Upper lobe of left lung (tissue), 6 donors: ENCODE data around the gene FAM20A. TPM values are rescaled to one million over a fixed set of nuclear protein-coding genes. Genes with fewer than 3 reads are reported as not detected.
A peak's percentile ranks its signal among the peaks of the same experiment; 100 is the strongest.

Experiments
- ATAC-seq, 2 donors: fragments of 200-7000 bp; cut with Tn5 transposase; one replicate each; pipeline ENCODE4 v1.9.1; 2022; ENCODE audit warnings: mild to moderate bottlenecking in 2 of 2, moderate library complexity in 2 of 2; ENCODE audit not compliant: low FRiP score in 2 of 2
- DNase-seq, 2 donors: peaks; one replicate each; pipeline ENCODE4 v3.0.0-alpha.2; 2019 to 2020
- H3K27ac ChIP-seq, 4 donors: fragments of 200-600 bp; sonication (generic); one replicate each; pipeline ENCODE4 v1.5.1; 2016 to 2019
- H3K27me3 ChIP-seq, 4 donors: fragments of 200-600 bp; sonication (generic); one replicate each; pipeline ENCODE4 v1.5.1; 2017 to 2019
- H3K36me3 ChIP-seq, 4 donors: fragments of 200-600 bp; sonication (generic); one replicate each; pipeline ENCODE4 v1.5.1; 2016 to 2019
- H3K4me1 ChIP-seq, 4 donors: fragments of 200-600 bp; sonication (generic); one replicate each; pipeline ENCODE4 v1.5.1; 2018 to 2019
- H3K4me3 ChIP-seq, 4 donors: fragments of 200-600 bp; sonication (generic); one replicate each; pipeline ENCODE4 v1.5.1; 2017 to 2019; ENCODE audit warnings: mild to moderate bottlenecking in 2 of 4, moderate library complexity in 1 of 4
- H3K9me3 ChIP-seq, 4 donors: fragments of 200-600 bp; sonication (generic); one replicate each; pipeline ENCODE4 v1.5.1; 2018 to 2019
- CTCF ChIP-seq, 6 experiments: fragments of 450-650 bp in 4 of 6; fragments of 200-600 bp in 2 of 6; sonication (generic) in 2 of 6; IDR thresholded peaks; one replicate each; pipeline ENCODE4 v1.5.1; 2016 to 2019; ENCODE audit warnings: antibody characterized with exemption in 6 of 6
- EP300 ChIP-seq, 4 donors: sonication (generic); formaldehyde crosslinking; IDR thresholded peaks; one replicate each; pipeline ENCODE4 v1.5.1; 2017; ENCODE audit warnings: antibody characterized with exemption in 4 of 4, control low read depth in 2 of 4
- POLR2A ChIP-seq, 4 donors: fragments of 450-650 bp; IDR thresholded peaks; one replicate each; pipeline ENCODE4 v1.5.1; 2016 to 2017; ENCODE audit warnings: antibody characterized with exemption in 4 of 4, mild to moderate bottlenecking in 2 of 4
- POLR2AphosphoS5 ChIP-seq, 2 donors: sonication (generic); formaldehyde crosslinking; IDR thresholded peaks; one replicate each; pipeline ENCODE4 v1.5.1; 2017; ENCODE audit warnings: antibody characterized with exemption in 2 of 2
- WGBS, 2 donors: methylation state at CpG; one replicate each; pipeline ENCODE4 v1.1.5; 2017 to 2018; 5-methylcytosine and 5-hydroxymethylcytosine counted together
- total RNA-seq, 6 donors: library from RNA; depleted of rRNA in 4 of 6; stranded (reverse); fragments of >200 nt in 4 of 6; gene quantifications; one replicate each; pipeline versions ENCODE4 v1.1.0 to v1.2.1, GENCODE V29; 2016 to 2021
- donor health status: DM: no; HTN: no; CAD: no; lungs with moderate emphysema.
- donor health status: DM: no; HTN: yes; CAD: no; lungs with severe emphysema.

The FAM20A gene
- total RNA-seq, 6 donors from 2014 or later = 40.3 to 150 (median 59.7) TPM

GRCh38 chr17:68569346-68569745, 31.8 kb downstream of the FAM20A start:
- peak overlapping the region in 1 of 4 donors; percentile 12 for H3K27ac ChIP-seq
- no peaks in the 10 kb centered on the region for H3K9me3 ChIP-seq
- ATAC-seq (no peak), DNase-seq (no peak)
- no peaks in the 10 kb centered on the region for H3K27me3 ChIP-seq
- H3K36me3 ChIP-seq = no peaks in the 10 kb centered on the region
- no peak overlapping the region for H3K4me3 ChIP-seq
- no peak for TF ChIP-seq CTCF (IDR thresholded peaks at IDR 0.05)
- no peak for TF ChIP-seq EP300 (IDR thresholded peaks at IDR 0.05)
- no peak for TF ChIP-seq POLR2A (IDR thresholded peaks at IDR 0.05)
- TF ChIP-seq POLR2AphosphoS5 (IDR thresholded peaks at IDR 0.05) = no peak
- H3K4me1 ChIP-seq = peaks cover 13 to 31% (median 22%) of the 10 kb centered on the region in 4 donors

GRCh38 chr17:68568581-68568980, 32.6 kb downstream of the FAM20A start:
- Histone ChIP-seq H3K9me3 (no peaks in the 10 kb centered on the region), H3K36me3 (no peaks in the 10 kb centered on the region), H3K27ac (no peak overlapping the region), H3K4me1 (peaks cover 13 to 31% (median 22%) of the 10 kb centered on the region in 4 donors), H3K4me3 (no peak overlapping the region), H3K27me3 (no peaks in the 10 kb centered on the region)
- DNase-seq = no peak
- ATAC-seq = no peak
- WGBS, 2 donors = 87 to 100% methylated on average over 2 of the region's 2 CpGs
- TF ChIP-seq CTCF (IDR thresholded peaks at IDR 0.05) = no peak
- TF ChIP-seq POLR2AphosphoS5 (IDR thresholded peaks at IDR 0.05) = no peak
- no peak for TF ChIP-seq EP300 (IDR thresholded peaks at IDR 0.05)
- no peak for TF ChIP-seq POLR2A (IDR thresholded peaks at IDR 0.05)

DNA sequence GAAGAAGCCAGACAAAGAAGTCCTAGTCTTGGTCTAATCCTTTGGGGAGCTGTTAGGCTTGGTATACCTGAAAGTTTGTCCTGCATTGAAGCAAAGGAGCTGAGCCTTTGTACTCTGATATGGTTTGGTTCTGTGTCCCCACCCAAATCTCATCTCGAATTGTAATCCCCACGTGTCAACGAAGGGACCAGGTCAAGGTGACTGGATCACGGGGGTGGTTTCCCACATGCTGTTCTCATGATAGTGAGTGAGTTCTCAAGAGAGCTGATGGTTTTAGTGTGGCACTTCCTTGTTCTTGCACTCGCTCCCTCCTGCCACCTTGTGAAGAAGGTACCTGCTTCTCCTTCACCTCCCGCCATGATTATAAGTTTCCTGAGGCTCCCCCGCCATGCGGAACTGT, 33.6 kb downstream of the FAM20A start:
- Histone ChIP-seq H3K27me3 (no peaks in the 10 kb centered on the region), H3K4me1 (peaks cover 13 to 26% (median 21%) of the 10 kb centered on the region in 4 donors), H3K9me3 (no peaks in the 10 kb centered on the region), H3K27ac (peak overlapping the region in 3 of 4 donors; percentile 4 to 69 (median 16)), H3K4me3 (no peak overlapping the region), H3K36me3 (no peaks in the 10 kb centered on the region)
- DNase-seq (no peak), ATAC-seq (no peak)
- 83 to 91% methylated on average over 8 of the region's 8 CpGs for WGBS, 2 donors
- no peak for TF ChIP-seq EP300 (IDR thresholded peaks at IDR 0.05)
- TF ChIP-seq CTCF (IDR thresholded peaks at IDR 0.05) = no peak
- TF ChIP-seq POLR2A (IDR thresholded peaks at IDR 0.05) = no peak
- TF ChIP-seq POLR2AphosphoS5 (IDR thresholded peaks at IDR 0.05) = no peak

GRCh38 chr17:68567035-68567434, 34.1 kb downstream of the FAM20A start:
- H3K9me3 ChIP-seq = no peaks in the 10 kb centered on the region
- H3K4me3 ChIP-seq = no peak overlapping the region
- no peaks in the 10 kb centered on the region for H3K27me3 ChIP-seq
- DNase-seq (no peak), ATAC-seq (no peak)
- TF ChIP-seq POLR2AphosphoS5 (IDR thresholded peaks at IDR 0.05) = no peak
- TF ChIP-seq EP300 (IDR thresholded peaks at IDR 0.05) = no peak
- no peak for TF ChIP-seq POLR2A (IDR thresholded peaks at IDR 0.05)
- TF ChIP-seq CTCF (IDR thresholded peaks at IDR 0.05) = no peak
- peaks cover 11 to 26% (median 17%) of the 10 kb centered on the region in 4 donors for H3K4me1 ChIP-seq
- 61% methylated on average over 3 of the region's 3 CpGs for WGBS, 2 donors
- no peaks in the 10 kb centered on the region for H3K36me3 ChIP-seq
- peak overlapping the region in 3 of 4 donors; percentile 4 to 69 (median 16) for H3K27ac ChIP-seq

GRCh38 chr17:68566442-68566738, 34.8 kb downstream of the FAM20A start:
- peak in 1 of 2 donors; percentile 50 for ATAC-seq

More at GRCh38 chr17:68566442-68566738, 34.8 kb downstream of the FAM20A start:
- Histone ChIP-seq H3K4me3 (no peak overlapping the region), H3K36me3 (no peaks in the 10 kb centered on the region), H3K9me3 (no peaks in the 10 kb centered on the region), H3K4me1 (peaks cover 11 to 23% (median 18%) of the 10 kb centered on the region in 4 donors), H3K27ac (peak overlapping the region in 1 of 4 donors; percentile 2), H3K27me3 (no peaks in the 10 kb centered on the region)
- 29 to 37% methylated on average over 2 of the region's 2 CpGs for WGBS, 2 donors
- TF ChIP-seq EP300 (IDR thresholded peaks at IDR 0.05) = no peak
- TF ChIP-seq CTCF (IDR thresholded peaks at IDR 0.05) = no peak
- TF ChIP-seq POLR2A (IDR thresholded peaks at IDR 0.05) = no peak
- TF ChIP-seq POLR2AphosphoS5 (IDR thresholded peaks at IDR 0.05) = no peak
- DNase-seq = no peak
